NK-92 (cell line): ENCODE measurements around the gene ANKDD1A.

Experiments
- DNase-seq: peaks from one replicate; lab custom pipeline; 2025; ENCODE audit not compliant: unreplicated experiment; lab: John Stamatoyannopoulos, UW

The ANKDD1A gene

DNA sequence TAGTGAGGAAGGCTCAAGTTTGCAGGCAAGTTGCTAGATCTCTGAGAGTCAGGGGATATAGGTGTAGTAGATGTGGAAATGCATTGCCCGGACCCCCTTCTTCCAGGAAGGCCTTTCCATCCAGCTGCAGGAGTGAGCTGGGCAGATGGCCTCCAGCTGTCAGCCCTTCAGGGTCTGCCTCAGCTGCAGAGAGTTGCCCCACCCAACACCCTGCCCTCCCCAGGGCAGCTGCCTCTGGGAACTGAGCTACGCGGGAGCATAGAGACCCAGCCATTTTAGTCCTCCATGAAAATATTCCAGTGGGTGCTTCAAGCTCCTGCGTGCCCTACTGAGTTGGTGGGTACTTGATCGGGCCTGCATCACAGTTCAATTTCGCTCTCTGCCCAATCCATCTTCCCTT is 48.5 kb downstream of the ANKDD1A start:
- DNase-seq, result no peak

DNA sequence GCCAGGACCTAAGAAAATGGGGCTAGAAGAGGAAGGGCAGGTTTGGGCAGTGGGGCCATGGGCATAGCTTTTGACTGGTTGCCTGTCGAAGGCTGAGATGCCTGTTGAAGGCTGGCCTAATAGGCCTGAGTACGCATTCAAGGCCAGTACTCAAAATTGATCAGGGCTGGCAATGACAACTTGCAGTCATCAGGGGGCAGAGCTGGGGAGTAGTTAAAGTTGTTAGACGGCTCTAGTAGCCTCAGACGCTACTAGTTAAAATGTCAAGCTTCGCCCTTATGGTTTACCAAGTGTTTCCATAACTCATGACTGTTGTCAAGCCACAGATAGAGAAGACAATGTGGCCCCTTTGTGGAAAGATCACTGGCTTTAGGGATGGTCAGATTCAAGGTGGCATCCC is 49.3 kb downstream of the ANKDD1A start:
- DNase-seq, result no peak

DNA sequence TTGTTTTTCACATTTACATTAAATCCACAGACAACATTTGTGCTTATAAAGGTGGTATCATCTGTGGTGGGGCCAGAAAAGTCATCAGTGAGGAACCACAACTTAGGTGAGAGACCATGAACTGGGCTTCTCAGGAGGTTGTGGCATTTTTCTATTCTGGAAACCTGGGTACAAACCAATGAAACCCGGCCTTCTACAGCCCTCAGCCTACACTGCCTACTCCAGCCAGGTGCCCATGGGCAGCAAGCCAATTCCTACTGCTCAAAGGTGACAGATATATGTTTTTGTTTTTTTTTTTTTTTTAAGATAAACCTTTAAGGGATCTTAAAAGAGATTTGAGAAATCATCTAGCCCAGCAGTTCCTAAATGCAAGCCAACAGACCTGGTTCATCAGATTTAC is 57.7 kb downstream of the ANKDD1A start:
- no peak for DNase-seq

DNA sequence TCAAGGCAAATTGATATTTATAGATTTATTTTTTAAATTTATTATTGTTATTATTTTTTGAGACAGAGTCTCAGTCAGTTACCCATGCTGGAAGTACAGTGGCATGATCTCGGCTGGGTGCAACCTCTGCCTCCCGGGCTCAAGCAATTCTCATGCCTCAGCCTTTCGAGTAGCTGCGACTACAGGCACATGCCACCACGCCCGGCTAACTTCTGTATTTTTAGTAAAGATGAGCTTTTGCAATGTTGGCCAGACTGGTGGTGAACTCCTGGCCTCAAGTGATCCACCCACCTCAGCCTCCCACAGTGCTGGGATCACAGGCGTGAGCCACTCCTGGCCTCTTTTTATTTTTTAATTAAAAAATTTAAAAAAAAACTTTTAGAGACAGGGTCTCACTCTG is 59.0 kb downstream of the ANKDD1A start:
- DNase-seq, result no peak

DNA sequence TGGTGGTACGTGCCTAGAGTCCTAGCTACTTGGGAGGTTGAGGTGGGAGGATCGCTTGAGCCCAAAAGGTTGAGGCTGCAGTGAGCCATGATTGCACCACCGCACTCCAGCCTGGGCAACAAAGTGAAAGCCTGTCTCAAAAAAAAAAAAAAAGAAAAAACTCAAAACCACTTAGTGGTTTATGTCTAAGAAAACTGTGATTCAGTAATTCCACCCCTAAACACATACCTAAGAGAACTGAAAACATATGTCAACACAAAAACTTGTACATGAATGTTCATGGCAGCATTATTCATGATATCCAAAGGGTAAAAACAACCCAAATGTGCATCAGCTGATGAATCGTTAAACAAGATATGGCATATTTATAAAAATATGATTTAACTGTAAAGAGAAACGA is 63.7 kb downstream of the ANKDD1A start:
- no peak for DNase-seq

DNA sequence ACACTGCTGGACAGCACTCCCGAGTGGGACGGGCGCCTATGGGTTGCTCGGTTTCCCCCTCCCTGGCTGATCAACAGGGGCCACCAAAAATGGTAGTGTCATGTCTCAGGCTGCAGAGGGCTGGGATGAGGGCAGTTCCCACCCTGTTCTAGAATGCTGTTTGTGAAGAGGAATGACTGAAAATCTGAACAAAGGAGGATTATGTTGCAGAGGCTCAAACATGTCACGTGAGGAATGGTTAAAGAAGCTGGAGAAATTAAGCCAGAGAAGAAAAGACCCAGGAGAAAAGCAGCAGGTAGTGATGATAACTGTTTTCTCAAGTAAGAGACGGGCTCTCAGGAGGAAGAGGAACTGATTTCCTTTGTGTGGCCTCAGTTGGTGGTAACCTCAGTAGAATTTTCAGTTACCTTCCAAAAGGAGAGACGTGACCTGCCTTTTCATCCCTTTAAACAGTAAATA is 67.6 kb downstream of the ANKDD1A start:
- no peak for DNase-seq

DNA sequence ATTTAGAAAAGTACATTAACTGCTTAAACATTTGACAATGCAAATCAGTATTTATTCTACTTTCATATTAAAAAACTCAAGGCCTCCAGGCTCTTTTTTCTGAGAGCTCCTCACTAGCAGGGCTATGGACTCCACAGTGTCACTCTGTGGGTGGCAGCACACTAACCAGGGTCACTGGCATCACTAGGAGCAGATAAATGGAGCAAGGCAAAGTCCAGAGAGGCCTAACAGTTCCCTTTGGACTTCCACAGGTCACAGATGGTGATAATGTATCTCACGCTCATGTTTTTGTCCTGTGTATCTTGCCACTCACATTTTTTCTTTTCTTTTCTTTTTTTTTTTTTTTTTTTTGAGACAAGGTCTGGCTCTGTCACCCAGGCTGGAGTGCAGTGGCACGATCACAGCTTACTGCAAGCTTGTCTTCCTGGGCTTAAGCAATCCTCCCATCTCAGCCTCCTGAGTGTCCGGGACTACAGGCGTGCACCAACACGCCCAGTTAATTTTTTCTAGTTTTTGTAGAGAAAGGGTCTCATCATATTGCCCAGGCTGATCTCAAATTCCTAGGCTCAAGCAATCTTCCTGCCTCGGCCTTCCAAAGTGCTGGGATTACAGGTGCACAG is 70.2 kb downstream of the ANKDD1A start:
- DNase-seq, result no peak

DNA sequence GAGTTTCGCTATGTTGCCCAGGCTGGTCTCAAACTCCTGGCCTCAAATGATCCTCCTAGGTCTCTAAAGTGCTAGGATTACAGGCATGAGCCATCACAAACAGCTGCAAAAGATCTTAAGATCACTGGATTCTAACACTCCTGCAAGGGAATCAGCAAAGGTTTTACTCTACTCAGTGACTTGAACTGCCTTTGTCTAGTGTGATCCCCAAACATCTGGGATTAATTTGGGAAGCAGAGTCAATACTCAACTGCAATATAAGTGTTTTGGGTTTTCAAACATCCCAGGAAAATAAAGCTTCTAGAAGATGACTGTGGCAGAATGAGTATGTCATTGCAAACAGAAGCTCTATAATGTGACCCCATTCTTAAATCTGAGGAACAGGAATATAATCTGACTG is 70.8 kb downstream of the ANKDD1A start:
- DNase-seq, result no peak

DNA sequence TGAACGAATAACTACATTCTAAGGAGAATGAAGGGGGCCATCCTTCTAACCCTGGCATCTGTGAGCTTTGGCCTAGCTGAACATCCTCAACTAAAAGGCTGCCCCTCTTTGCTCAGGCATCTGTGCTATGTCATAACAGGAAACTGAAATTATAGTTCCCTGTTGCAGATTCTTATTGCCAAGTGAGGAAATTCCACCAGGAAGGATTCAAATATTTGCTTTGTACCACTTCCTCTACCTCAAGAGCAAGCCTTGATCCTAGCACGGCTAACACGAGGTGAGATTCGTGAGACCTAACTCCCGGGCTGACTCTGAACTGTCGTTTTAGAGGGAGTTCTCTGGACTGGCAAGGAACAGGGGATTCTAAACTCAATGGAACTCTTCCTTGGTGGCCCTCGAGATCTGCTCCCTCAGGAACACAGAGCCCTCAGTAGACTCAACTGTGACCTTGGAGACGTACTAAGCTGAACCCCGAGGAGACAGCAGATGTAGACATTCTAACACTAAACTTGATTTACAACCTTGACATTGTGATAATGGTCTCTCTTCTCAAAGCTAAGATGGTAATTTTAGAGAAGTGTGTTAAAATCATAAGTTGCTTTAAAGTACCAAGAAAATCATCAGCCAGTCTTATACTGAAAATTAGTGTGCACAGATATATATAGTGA is 73.8 kb downstream of the ANKDD1A start:
- DNase-seq, result no peak

DNA sequence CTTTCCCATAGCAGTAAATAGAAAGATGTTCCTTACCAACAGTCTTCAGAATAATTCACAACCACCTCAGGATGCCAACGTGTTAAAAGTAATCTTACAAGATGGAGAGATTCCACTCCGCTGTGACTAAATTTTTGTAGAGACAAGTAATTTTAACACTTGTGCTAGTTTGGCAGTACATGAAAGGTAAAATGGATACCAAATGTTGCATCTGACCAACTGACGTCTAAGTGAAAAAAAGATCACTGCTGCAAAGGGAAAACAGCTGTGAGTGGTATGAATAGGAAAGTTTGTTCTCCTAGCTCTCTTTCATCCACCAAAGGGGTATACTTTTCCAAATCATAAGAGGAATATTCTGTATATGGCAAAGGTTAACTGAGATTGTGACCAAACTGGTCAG is 75.4 kb downstream of the ANKDD1A start:
- no peak for DNase-seq

DNA sequence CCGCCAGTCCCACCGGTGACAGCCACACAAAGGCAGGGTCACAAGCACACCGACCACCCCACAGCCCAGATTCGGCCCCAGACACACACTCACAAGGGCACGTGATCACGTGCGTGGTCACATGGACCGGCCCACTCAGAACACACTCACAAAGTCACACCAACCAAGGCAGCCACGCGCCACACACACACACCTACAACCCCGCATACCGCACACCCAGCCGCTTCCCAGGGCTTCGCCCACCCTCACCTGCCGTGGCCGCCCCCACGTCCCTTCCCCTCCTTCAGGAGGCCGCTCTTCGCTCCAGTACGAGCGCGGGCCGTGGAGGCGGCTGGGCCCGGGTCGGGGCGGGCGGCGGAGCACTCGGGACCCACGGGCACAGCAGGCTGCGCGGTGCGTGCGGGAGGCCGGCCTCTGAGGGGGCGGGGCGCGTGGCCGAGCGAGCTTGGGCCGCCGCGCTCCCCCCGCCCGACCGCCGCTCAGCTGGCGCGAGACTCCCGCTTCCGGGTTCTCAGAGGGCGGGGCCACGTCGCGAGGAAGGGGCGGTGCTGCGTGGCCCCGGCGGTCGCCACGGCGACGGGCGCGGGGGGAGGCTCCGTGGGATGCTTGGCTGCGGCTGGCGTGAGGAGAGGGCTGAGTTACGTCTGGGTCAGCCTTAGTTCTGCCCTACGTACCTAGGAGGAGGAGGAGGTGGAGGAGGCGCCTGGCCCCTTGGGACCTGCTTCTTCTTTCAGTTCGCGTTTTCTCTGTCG is 77.9 kb downstream of the ANKDD1A start, which contains the start of gene SPG21:
TSS of gene SPG21 (minus strand) at position 499 of the 752 bp plus-strand sequence. CDS start 6,345 bp downstream, outside the sequence.
- peak; percentile 18 for DNase-seq

DNA sequence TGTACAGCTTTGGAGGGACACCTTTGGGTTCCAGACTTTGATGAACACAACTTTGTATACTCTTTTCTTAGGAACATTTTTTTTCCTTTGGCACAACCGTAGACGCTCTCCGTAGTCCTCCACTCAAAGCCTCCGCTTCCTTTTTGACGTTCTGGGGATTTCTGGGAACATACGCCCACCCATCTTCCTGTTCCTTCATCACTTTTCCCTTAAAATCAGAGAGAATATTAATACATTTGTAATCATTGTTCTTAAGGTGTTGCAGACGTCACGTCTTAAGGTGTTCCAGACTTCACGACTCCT is 78.4 kb downstream of the ANKDD1A start:
- DNase-seq, result no peak

DNA sequence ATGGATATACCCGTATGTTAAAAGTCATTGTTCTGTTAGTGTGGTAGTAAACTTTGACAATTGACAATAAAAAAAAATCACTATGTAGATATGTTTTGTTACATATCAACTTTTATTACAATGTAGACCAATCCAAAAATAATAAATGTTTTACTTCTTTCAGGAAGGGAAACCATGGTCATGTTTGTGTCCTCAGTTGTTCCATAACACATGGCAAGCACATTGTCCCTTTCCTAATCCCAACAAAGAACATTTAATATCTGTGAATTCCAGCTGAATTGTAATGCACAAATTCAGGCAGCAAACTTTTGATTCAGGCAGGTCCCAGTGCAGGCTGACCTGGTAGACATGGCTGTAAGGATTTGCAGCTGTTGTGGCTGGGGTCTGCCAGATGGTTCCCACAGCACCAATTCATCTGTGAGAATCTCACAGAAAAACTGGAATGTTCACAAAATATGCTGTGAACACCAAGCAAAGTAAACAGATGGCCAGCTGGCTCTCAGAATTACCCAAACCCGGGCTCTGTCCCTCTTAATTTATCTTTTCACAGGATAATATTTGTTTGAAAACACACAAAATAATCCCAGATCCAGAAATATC is 79.9 kb downstream of the ANKDD1A start:
- no peak for DNase-seq

DNA sequence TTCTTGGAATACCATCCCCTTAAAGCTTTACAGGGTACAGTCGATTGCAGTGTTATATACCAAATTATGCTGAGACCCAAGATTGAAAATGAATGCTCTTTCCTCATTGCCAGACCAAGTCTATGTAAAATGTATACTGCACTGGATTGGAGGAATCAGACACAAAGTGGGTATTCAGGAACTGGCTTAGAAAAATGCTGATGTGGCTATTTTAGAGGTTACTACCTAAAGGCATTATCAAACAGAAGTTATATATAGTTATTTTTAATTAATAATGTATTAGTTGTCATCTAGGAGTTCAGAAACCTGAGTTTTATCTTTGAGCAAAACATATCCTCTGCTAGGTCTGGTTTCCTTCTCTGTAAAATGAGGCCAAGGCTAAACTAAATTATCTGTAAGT is 81.6 kb downstream of the ANKDD1A start:
- DNase-seq, result no peak

DNA sequence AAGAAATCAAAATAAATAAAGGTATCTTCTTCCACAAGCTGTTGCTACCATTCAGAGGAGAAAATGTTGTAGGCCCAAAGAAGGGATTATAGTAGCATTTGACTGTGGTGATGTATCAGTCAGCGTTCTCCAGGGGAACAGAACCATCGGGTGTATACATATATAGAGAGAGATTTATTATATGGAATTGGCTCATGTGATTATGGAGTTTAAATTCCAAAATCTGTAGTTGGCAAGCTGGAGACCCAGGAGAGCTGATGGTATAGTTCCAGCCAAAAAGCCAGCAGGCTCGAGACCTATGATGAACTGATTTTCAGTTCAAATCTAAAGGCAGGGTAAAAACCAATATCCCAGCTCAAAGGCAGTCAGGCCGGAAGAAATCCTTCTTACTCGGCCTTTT is 85.4 kb downstream of the ANKDD1A start:
- no peak for DNase-seq

DNA sequence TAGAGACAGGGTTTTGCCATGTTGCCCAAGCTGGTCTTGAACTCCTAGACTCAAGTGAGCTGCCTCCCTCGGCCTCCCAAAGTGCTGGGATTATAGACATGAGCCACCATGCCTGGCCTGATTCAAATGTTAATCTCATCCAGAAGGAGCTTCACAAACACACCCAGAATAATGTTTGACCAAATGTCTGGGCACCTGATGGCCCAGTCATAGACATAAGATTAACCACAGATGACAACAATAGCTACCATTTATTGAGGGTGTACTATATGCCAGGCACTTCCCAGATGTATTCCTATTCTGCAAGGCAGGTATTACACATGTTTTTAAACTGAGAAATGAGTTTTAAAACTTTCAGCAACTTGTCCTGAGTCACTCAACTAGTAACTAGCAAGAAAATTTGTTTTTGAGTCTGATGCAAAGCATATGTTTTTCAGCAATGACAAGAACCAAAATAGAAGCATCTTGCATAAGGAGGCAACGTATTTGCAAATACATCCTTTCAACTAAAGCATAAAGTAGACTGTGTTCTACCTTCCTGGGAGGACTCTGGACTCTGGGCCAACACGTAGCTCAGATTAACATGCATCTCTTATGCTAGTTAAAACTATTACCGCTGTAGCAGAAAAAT is 86.2 kb downstream of the ANKDD1A start:
- DNase-seq, result no peak

DNA sequence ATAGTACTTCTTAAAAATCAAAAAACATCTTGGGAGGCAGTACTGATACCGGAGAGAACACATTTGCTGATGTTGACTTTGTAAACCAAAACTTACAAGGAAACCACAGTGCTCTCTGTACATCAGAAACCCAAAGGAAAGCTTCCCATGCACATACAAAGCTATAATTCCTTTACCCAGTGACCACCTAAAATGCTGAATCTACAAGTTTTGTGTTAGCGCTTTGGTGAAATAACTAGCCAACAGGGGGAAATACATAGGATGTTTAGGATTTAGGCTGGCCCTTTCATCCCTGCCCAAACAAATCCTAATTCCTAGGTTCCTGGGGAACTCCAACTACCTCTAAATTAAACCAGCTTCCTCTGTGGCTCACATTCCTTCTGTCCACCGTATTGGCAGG is 93.3 kb downstream of the ANKDD1A start:
- DNase-seq, result no peak

DNA sequence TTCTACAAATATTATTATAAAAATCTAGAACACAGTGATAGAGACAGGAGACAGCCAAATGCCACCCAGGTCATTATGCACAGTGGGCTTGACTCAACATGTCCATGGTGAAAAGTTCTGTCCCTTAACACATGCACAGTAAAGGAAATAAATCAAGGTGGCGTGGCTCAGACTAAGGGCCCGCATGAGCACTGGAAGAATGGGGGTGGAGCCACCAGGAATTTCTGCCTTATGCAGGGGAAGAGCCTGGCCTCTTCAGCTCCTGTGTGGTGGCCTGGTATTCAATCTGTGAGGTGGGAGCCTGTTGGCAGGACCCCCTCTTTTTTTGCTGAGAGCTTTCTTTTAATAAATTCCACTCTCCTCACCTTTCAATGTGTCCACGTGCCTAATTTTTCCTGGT is 95.2 kb downstream of the ANKDD1A start:
- DNase-seq, result no peak
